Measurements from ENCODE around the gene PNLIPRP1. TPM values are rescaled to one million over a fixed set of nuclear protein-coding genes. Genes with fewer than 3 reads are reported as not detected.

The PNLIPRP1 gene
- total RNA-seq, 2 donors from 2014 or later: not detected

Other genes starting within 250 kb of the PNLIPRP1 start
- not detected for gene PNLIPRP3, start 163.1 kb upstream of the PNLIPRP1 start, total RNA-seq
- not detected for gene PNLIP, start 45.0 kb upstream of the PNLIPRP1 start, total RNA-seq
- not detected for gene PNLIPRP2, start 30.0 kb downstream of the PNLIPRP1 start, total RNA-seq
- gene HSPA12A, start 151.6 kb downstream of the PNLIPRP1 start, total RNA-seq: 10 to 100 TPM; 16.6 to 23.4 TPM

Measured in left cardiac atrium (tissue), 2 donors.